H1 (cell line): Measurements from ENCODE around the gene TTC29. TPM values are rescaled to one million over a fixed set of nuclear protein-coding genes. Genes with fewer than 3 reads are reported as not detected.

Experiments used
- CTCF ChIA-PET: fragments of 300-600 bp; sonication (Branson Sonifier 250); formaldehyde crosslinking; loops from one replicate; lab custom pipeline; 2021; ENCODE audit not compliant: partially characterized antibody; lab: Charles Lee
- POLR2A ChIA-PET: fragments of 300-600 bp; sonication (Branson Sonifier 250); formaldehyde crosslinking; loops from one replicate; lab custom pipeline; 2021; ENCODE audit warnings: inconsistent platforms; ENCODE audit not compliant: partially characterized antibody; lab: Charles Lee
- DNase-seq, 2 experiments: peaks; one replicate each; pipeline versions ENCODE4 v3.0.0 to v3.0.0-alpha.2; 2010 to 2022; ENCODE audit warnings: low spot score in 2 of 2, low read depth in 1 of 2, mixed read lengths in 1 of 2
- FAIRE-seq: peaks from 2 replicates; lab custom pipeline; 2011; peaks lifted over from hg19 to GRCh38; lab: Jason Lieb, UNC
- H2AFZ ChIP-seq: 2 replicates; pipeline ENCODE4 v1.8.1; 2012; ENCODE audit warnings: low read length, inconsistent platforms
- H2AK5ac ChIP-seq: 2 replicates; pipeline ENCODE4 v1.6.1; 2013; ENCODE audit warnings: low read depth, low read length
- H2BK120ac ChIP-seq: replicated peaks from 2 replicates; pipeline ENCODE3; 2013; ENCODE audit warnings: low read depth, low read length, inconsistent platforms
- H2BK12ac ChIP-seq: 2 replicates; pipeline ENCODE4 v1.6.1; 2013; ENCODE audit warnings: low read depth, low read length
- H2BK15ac ChIP-seq: 2 replicates; pipeline ENCODE4 v1.6.1; 2013; ENCODE audit warnings: low read length
- H2BK20ac ChIP-seq: 2 replicates; pipeline ENCODE4 v1.6.1; 2013; ENCODE audit warnings: low read length
- H2BK5ac ChIP-seq: 2 replicates; pipeline ENCODE4 v1.6.1; 2013; ENCODE audit warnings: low read depth, low read length
- H3K14ac ChIP-seq: 2 replicates; pipeline ENCODE4 v1.6.1; 2013; ENCODE audit warnings: inconsistent platforms; ENCODE audit not compliant: insufficient read length
- H3K18ac ChIP-seq: 2 replicates; pipeline ENCODE4 v1.6.1; 2013; ENCODE audit warnings: low read length; ENCODE audit errors: extremely low read depth
- H3K23ac ChIP-seq: 2 replicates; pipeline ENCODE4 v1.6.1; 2013; ENCODE audit warnings: inconsistent platforms; ENCODE audit not compliant: insufficient read length
- H3K23me2 ChIP-seq: 2 replicates; pipeline ENCODE4 v1.6.1; 2013; ENCODE audit warnings: low read depth, low read length
- H3K27ac ChIP-seq: 2 replicates; pipeline ENCODE4 v1.6.1; 2011; ENCODE audit warnings: low read depth, low read length, inconsistent platforms
- H3K27me3 ChIP-seq, 4 experiments: replicated peaks in 1 of 4; 1 replicate in 1 of 4; 2 replicates in 3 of 4; pipeline versions ENCODE4 v1.6.1 to v1.8.1; 2011 to 2013; ENCODE audit warnings: low read length in 3 of 4, mild to moderate bottlenecking in 3 of 4, inconsistent platforms in 2 of 4, mixed read lengths in 2 of 4, moderate library complexity in 1 of 4; ENCODE audit not compliant: control insufficient read depth in 3 of 4, insufficient read depth in 3 of 4; ENCODE audit errors: extremely low read depth in 1 of 4
- H3K36me3 ChIP-seq, 4 experiments: 2 replicates each; pipeline versions ENCODE4 v1.6.1 to v1.8.1; 2011 to 2013; ENCODE audit warnings: mild to moderate bottlenecking in 4 of 4, low read length in 3 of 4, moderate library complexity in 2 of 4, control low read depth in 1 of 4, inconsistent platforms in 1 of 4; ENCODE audit not compliant: insufficient read depth in 4 of 4, control insufficient read depth in 2 of 4
- H3K4ac ChIP-seq: replicated peaks from 2 replicates; pipeline ENCODE3; 2013; ENCODE audit warnings: low read length, low read depth, mixed read lengths, inconsistent platforms; ENCODE audit not compliant: insufficient read length
- H3K4me1 ChIP-seq, 4 experiments: replicated peaks in 1 of 4; 1 replicate in 1 of 4; 2 replicates in 3 of 4; pipeline versions ENCODE4 v1.6.1 to v1.8.1; 2011 to 2013; ENCODE audit warnings: low read length in 3 of 4, inconsistent platforms in 2 of 4, mixed read lengths in 1 of 4; ENCODE audit not compliant: insufficient read depth in 4 of 4, control insufficient read depth in 3 of 4
- H3K4me2 ChIP-seq, 2 experiments: 2 replicates each; pipeline versions ENCODE4 v1.6.1 to v1.8.1; 2011 to 2013; ENCODE audit warnings: low read depth in 2 of 2, low read length in 2 of 2, control low read depth in 1 of 2, inconsistent platforms in 1 of 2, mild to moderate bottlenecking in 1 of 2; ENCODE audit not compliant: insufficient read depth in 1 of 2
- H3K4me3 ChIP-seq, 4 experiments: fragments of 200-600, 300-600 bp in 1 of 4; sonication (generic), shearing (Covaris generic), sonication (Bioruptor Twin) in 1 of 4; 2 replicates each; pipeline versions ENCODE4 v1.5.1 to v1.8.1; 2011 to 2016; ENCODE audit warnings: low read length in 4 of 4, low read depth in 3 of 4, control low read depth in 2 of 4, inconsistent platforms in 2 of 4, mild to moderate bottlenecking in 2 of 4, mixed read lengths in 1 of 4, moderate library complexity in 1 of 4; ENCODE audit not compliant: insufficient read depth in 2 of 4; ENCODE audit errors: extremely low read depth in 1 of 4
- H3K56ac ChIP-seq: replicated peaks from 2 replicates; pipeline ENCODE3; 2013; ENCODE audit warnings: low read depth, mild to moderate bottlenecking, mixed read lengths, low read length, inconsistent platforms; ENCODE audit not compliant: insufficient read length
- H3K79me1 ChIP-seq: 2 replicates; pipeline ENCODE4 v1.6.1; 2013; ENCODE audit warnings: low read depth, low read length, control low read depth
- H3K79me2 ChIP-seq, 2 experiments: 2 replicates each; pipeline versions ENCODE4 v1.6.1 to v1.8.1; 2012 to 2013; ENCODE audit warnings: low read length in 2 of 2, mild to moderate bottlenecking in 2 of 2, inconsistent platforms in 1 of 2; ENCODE audit not compliant: insufficient read depth in 2 of 2, control insufficient read depth in 1 of 2
- H3K9ac ChIP-seq, 4 experiments: replicated peaks in 1 of 4; 1 replicate in 1 of 4; 2 replicates in 3 of 4; pipeline versions ENCODE4 v1.6.1 to v1.8.1; 2011 to 2013; ENCODE audit warnings: low read depth in 3 of 4, low read length in 3 of 4, control low read depth in 2 of 4, mild to moderate bottlenecking in 2 of 4, moderate library complexity in 2 of 4, inconsistent platforms in 1 of 4; ENCODE audit errors: extremely low read depth in 1 of 4
- H3K9me3 ChIP-seq, 2 experiments: 2 replicates each; pipeline versions ENCODE4 v1.6.1 to v1.8.1; 2012 to 2013; ENCODE audit warnings: mild to moderate bottlenecking in 2 of 2, moderate library complexity in 2 of 2, control low read depth in 1 of 2, inconsistent platforms in 1 of 2, low read depth in 1 of 2, low read length in 1 of 2, mixed read lengths in 1 of 2; ENCODE audit not compliant: insufficient read depth in 2 of 2
- H4K20me1 ChIP-seq, 2 experiments: replicated peaks in 1 of 2; 2 replicates each; pipeline versions ENCODE3 to v1.8.1; 2011 to 2013; ENCODE audit warnings: inconsistent platforms in 2 of 2, low read length in 2 of 2, mild to moderate bottlenecking in 1 of 2; ENCODE audit not compliant: insufficient read depth in 2 of 2, control insufficient read depth in 1 of 2
- H4K5ac ChIP-seq: 2 replicates; pipeline ENCODE4 v1.6.1; 2013; ENCODE audit warnings: low read length, low read depth, mixed read lengths, inconsistent platforms; ENCODE audit not compliant: insufficient read length
- H4K8ac ChIP-seq: 2 replicates; pipeline ENCODE4 v1.8.0; 2013; ENCODE audit warnings: mild to moderate bottlenecking, moderate library complexity, low read length, inconsistent platforms; ENCODE audit not compliant: insufficient read depth; ENCODE audit errors: extremely low read depth
- H4K91ac ChIP-seq: replicated peaks from 2 replicates; pipeline ENCODE3; 2013; ENCODE audit warnings: low read length, mixed read lengths, inconsistent platforms; ENCODE audit not compliant: insufficient read length
- CHD2 ChIP-seq: IDR thresholded peaks from 2 replicates; pipeline ENCODE4 v1.6.1; 2012; ENCODE audit warnings: low read length, improper control_type of control experiment
- CREB1 ChIP-seq: IDR thresholded peaks from 2 replicates; pipeline ENCODE4 v1.6.1; 2012; ENCODE audit warnings: inconsistent platforms
- HDAC2 ChIP-seq, 2 experiments: fragments of 300-600 bp in 1 of 2; sonication (generic) in 1 of 2; IDR thresholded peaks; 2 replicates each; pipeline ENCODE4 v1.6.1; 2011 to 2012; ENCODE audit warnings: low read depth in 2 of 2, low read length in 2 of 2, mild to moderate bottlenecking in 2 of 2, moderate library complexity in 2 of 2, borderline replicate concordance in 1 of 2, inconsistent platforms in 1 of 2
- KDM1A ChIP-seq: fragments of 200-600, 300-600 bp; sonication (generic); IDR thresholded peaks from 2 replicates; pipeline ENCODE4 v1.7.1; 2016; ENCODE audit warnings: mild to moderate bottlenecking, low read length, borderline replicate concordance
- MAFK ChIP-seq: IDR thresholded peaks from 2 replicates; pipeline ENCODE4 v1.6.1; 2012; ENCODE audit warnings: low read depth, mild to moderate bottlenecking, improper control_type of control experiment, low read length
- RXRA ChIP-seq: IDR thresholded peaks from 2 replicates; pipeline ENCODE4 v1.6.1; 2011; ENCODE audit warnings: low read depth, mild to moderate bottlenecking, low read length, moderate library complexity; ENCODE audit not compliant: insufficient read depth
- SUZ12 ChIP-seq: fragments of 200-600 bp; sonication (generic); IDR thresholded peaks from 2 replicates; pipeline ENCODE4 v1.6.1; 2012; ENCODE audit warnings: mild to moderate bottlenecking, inconsistent platforms, low read length, moderate library complexity, mixed read lengths
- TAF1 ChIP-seq: IDR thresholded peaks from 2 replicates; pipeline ENCODE4 v1.6.1; 2011; ENCODE audit warnings: mild to moderate bottlenecking, low read depth, low read length
- YY1 ChIP-seq: IDR thresholded peaks from 2 replicates; pipeline ENCODE4 v1.6.1; 2011; ENCODE audit warnings: low read depth, mild to moderate bottlenecking, low read length
- polyA plus RNA-seq, 7 experiments: library from polyadenylated mRNA; depleted of rRNA in 3 of 7; stranded (reverse) in 5 of 7; unstranded in 2 of 7; fragments of >200 nt in 5 of 7; fragments of 200-250 nt in 2 of 7; gene quantifications; 1 replicate in 5 of 7; 2 replicates in 1 of 7; 4 replicates in 1 of 7; pipeline versions ENCODE4 v1.2.1 to v1.2.3, GENCODE V29; 2011 to 2013; ENCODE audit warnings: missing spikeins in 2 of 7, mixed read lengths in 2 of 7
- total RNA-seq: library from RNA; stranded (reverse); fragmentation: NEBNext Ultra II Directional; extraction: Animal tissue kit (Norgen Biotek cat#: 25700); gene quantifications from 2 replicates; pipeline ENCODE4 v1.2.1, GENCODE V29; 2021

Gene TTC29
- total and polyA plus RNA-seq, 2 of the 8 experiments (the other 6 are each of a cell fraction or from before 2014, with no cell fraction given): 0.28 TPM; not detected in 1

DNA sequence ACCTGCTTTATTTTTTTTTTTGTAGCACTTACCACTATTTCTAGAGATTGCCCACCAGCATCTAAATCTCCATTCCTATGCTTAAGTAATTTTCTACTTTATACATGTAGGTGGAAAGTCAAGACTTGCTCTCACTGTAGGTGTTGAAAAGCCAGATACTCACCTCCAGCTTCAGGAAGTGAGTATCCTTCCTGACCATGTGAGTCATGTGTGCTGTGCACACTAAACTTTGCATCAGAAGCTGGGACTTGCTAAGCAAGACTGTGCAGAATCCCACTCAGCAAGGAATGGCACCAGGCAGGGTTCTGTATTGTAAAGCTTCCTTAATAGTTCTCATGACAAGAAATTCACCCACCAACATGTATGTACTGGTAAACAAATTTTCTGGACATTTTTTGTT lies 155.1 kb downstream of the TTC29 start:
- no peak overlapping the region for H3K56ac ChIP-seq
- H3K18ac ChIP-seq: no peak overlapping the region
- ChIA-PET CTCF (interaction anchor here (0.7 kb wide), 1 partner anchor 142 kb away, joined by 3 read pairs; no protein-coding TSS in a partner anchor), POLR2A (no interaction called here)
- TF ChIP-seq TAF1 (no peak), YY1 (no peak), CHD2 (no peak), HDAC2 (IDR thresholded peaks at IDR 0.05; ENCODE audit: borderline replicate concordance in 1 of 2, low read depth in 2 of 2, low read length in 2 of 2) (no peak), SUZ12 (no peak), CREB1 (no peak), RXRA (no peak), KDM1A (no peak), MAFK (no peak)
- no peaks in the 10 kb centered on the region for H3K79me2 ChIP-seq
- no peak overlapping the region for H3K14ac ChIP-seq
- no peak overlapping the region for H2AK5ac ChIP-seq
- H2BK12ac ChIP-seq: no peak overlapping the region
- H3K27me3 ChIP-seq: no peaks in the 10 kb centered on the region
- no peaks in the 10 kb centered on the region for H3K23me2 ChIP-seq
- no peak overlapping the region for H2BK5ac ChIP-seq
- H3K4me3 ChIP-seq: no peak overlapping the region
- H4K91ac ChIP-seq: no peak overlapping the region
- H2BK15ac ChIP-seq: no peak overlapping the region
- H3K79me1 ChIP-seq: no peaks in the 10 kb centered on the region
- H3K4me2 ChIP-seq: no peak overlapping the region
- H3K27ac ChIP-seq: no peak overlapping the region
- H4K20me1 ChIP-seq: no peaks in the 10 kb centered on the region
- no peak overlapping the region for H3K9ac ChIP-seq
- FAIRE-seq (no peak), DNase-seq (no peak)
- H3K36me3 ChIP-seq: no peaks in the 10 kb centered on the region
- no peak overlapping the region for H4K8ac ChIP-seq
- H3K4me1 ChIP-seq: peaks cover 0 to 6% (median 0%) of the 10 kb centered on the region in 4 experiments; a peak in 1 of 7 replicates
- H3K23ac ChIP-seq: no peak overlapping the region
- H2BK120ac ChIP-seq: no peak overlapping the region
- H3K9me3 ChIP-seq: no peaks in the 10 kb centered on the region
- H4K5ac ChIP-seq: no peak overlapping the region
- H3K4ac ChIP-seq: no peak overlapping the region
- no peak overlapping the region for H2BK20ac ChIP-seq
- no peak overlapping the region for H2AFZ ChIP-seq
